ENCODE measurements around the gene KIF20A. TPM values are rescaled to one million over a fixed set of nuclear protein-coding genes. Genes with fewer than 3 reads are reported as not detected.

The KIF20A gene
- total RNA-seq, 1 experiment from 2014 or later: 67.1 TPM

DNA sequence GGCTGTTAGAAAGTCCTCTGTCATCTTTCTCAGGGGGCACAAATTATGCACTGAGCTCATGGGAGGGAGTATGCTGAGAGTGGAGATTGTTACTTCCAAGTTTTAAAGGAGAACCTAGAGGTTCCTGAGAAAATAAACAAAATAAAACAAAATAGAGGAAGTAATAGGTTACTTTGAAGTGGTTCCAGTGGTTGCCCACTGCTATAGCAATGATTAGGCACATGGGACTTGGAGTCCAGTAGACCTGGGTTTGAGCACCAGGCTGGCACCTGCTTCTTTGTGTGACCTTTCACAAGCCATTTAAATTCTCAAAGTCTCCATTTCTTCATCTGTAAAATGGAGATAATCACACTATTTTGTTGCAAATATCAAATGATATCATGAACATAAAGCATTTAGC lies 48.0 kb downstream of the KIF20A start:
- Histone ChIP-seq H2BK20ac (ENCODE audit: low read depth, low read length, poor library complexity, severe bottlenecking) (no peak overlapping the region), H3K14ac (ENCODE audit: insufficient read depth, low read length) (no peak overlapping the region), H3K4ac (ENCODE audit: low read depth, low read length) (no peak overlapping the region), H2AFZ (ENCODE audit: low read length) (no peak overlapping the region), H3K79me1 (ENCODE audit: insufficient read depth, low read depth, low read length, poor library complexity, severe bottlenecking) (no peaks in the 10 kb centered on the region), H4K20me1 (ENCODE audit: control insufficient read depth, insufficient read depth, insufficient read length) (no peaks in the 10 kb centered on the region), H2BK5ac (ENCODE audit: insufficient read length, low read length) (no peak overlapping the region), H3K79me2 (ENCODE audit: insufficient read depth, low read length) (no peaks in the 10 kb centered on the region), H2BK15ac (ENCODE audit: low read depth, low read length) (no peak overlapping the region), H3K18ac (ENCODE audit: insufficient read length, low read depth, low read length) (no peak overlapping the region), H3K27ac (ENCODE audit: insufficient read length, low read depth, low read length) (no peak overlapping the region), H4K91ac (ENCODE audit: insufficient read length, low read depth, low read length) (no peak overlapping the region), H3K23me2 (ENCODE audit: insufficient read length, low read depth, low read length, poor library complexity, severe bottlenecking) (no peaks in the 10 kb centered on the region), H3K9ac (ENCODE audit: extremely low read depth, insufficient read length, low read length) (no peak overlapping the region), H3K4me1 (ENCODE audit: insufficient read depth, low read length) (no peaks in the 10 kb centered on the region), H3K9me3 (ENCODE audit: control insufficient read depth, low read depth, low read length) (no peaks in the 10 kb centered on the region), H2AK5ac (ENCODE audit: insufficient read length, low read length) (no peak overlapping the region), H3K56ac (ENCODE audit: insufficient read length, low read depth, low read length) (no peak overlapping the region), H3K4me2 (ENCODE audit: insufficient read depth, insufficient read length, low read length) (no peak overlapping the region), H3K27me3 (ENCODE audit: insufficient read depth, low read length) (no peaks in the 10 kb centered on the region), H2BK12ac (ENCODE audit: insufficient read length, low read depth, low read length) (no peak overlapping the region), H2BK120ac (ENCODE audit: low read depth, low read length, poor library complexity, severe bottlenecking) (no peak overlapping the region), H3T11ph (ENCODE audit: low read length) (no peak overlapping the region), H4K8ac (replicated peaks; ENCODE audit: insufficient read length, low read depth, low read length) (no peak overlapping the region), H4K5ac (ENCODE audit: insufficient read length, low read depth, low read length) (no peak overlapping the region), H3K23ac (ENCODE audit: insufficient read length, low read depth, low read length) (no peak overlapping the region)
- H3K4me3 Mint-ChIP-seq: no peak overlapping the region
- H3K4me1 Mint-ChIP-seq: peaks cover 3 to 4% of the 10 kb centered on the region in 2 experiments
- TF ChIP-seq CTCF (conservative IDR thresholded peaks at IDR 0.05): no peak
- no peak overlapping the region for H3K27ac Mint-ChIP-seq
- peaks cover 6% of the 10 kb centered on the region for H3K27me3 Mint-ChIP-seq (ENCODE audit: low read depth)
- H3K9me3 Mint-ChIP-seq: peaks cover 7 to 12% of the 10 kb centered on the region in 2 experiments
- H3K36me3 Mint-ChIP-seq (ENCODE audit: insufficient read depth in 1 of 3, low read depth in 3 of 3): peaks cover 0 to 2% (median 0%) of the 10 kb centered on the region in 3 experiments; a peak in 2 of 7 replicates
- DNase-seq: no peak

Measured in H9 (cell line).